ENCODE data around the gene SRP14. TPM values are rescaled to one million over a fixed set of nuclear protein-coding genes. Genes with fewer than 3 reads are reported as not detected.

Gene SRP14, protein sequence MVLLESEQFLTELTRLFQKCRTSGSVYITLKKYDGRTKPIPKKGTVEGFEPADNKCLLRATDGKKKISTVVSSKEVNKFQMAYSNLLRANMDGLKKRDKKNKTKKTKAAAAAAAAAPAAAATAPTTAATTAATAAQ
- 100 to 1,000 TPM; 115 to 128 (median 119) TPM for total RNA-seq
- total RNA-seq (2013), result 164 TPM
- total RNA-seq, result 68.8 to 197 (median 100) reads per million in 29 experiments

DNA sequence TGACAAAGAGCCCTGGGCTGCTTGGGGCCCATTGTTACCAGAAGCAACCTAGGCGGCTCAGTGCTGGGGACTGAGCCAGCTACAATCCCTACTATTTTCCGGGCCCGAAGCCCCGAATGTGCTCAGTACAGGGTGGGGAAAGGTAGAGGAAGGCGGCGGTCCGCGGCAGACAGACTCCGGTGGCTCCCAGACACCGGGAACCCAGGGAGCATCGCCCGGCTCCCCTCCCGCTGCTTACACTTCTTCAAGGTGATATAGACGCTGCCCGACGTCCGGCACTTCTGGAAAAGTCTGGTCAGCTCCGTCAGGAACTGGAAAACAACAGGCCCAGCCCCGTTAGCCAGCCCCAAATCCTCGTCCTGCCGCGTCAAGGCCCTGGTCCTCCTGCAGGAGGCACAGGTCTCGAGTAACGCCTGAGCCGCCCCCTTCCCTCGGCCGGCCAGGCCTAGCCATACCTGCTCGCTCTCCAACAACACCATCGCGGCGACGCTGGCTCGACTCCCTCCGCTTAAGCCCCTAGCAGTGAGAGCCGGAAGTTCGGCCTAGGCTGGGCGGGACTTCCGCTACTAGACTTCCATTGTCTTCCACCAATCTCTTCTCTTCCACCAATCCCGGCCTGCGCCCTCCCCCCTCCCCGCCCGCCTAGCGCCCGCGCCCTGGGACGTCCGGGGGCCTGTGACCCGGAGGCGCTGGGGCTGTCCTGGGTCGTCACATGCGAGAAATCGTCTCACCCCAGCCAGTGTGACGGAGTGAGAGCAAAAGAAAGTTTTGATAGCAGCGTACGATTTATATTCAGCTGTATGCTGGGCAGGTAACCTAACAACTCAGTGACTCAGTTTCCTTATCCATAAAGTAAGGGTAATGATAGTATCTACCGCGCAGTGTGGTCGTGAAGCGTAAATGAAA is at the start of gene SRP14:
Gene SRP14 (minus strand): TSS at position 544 of the 906 bp plus-strand sequence. CDS start 65 bp downstream, at position 479.
- peak within 1 kb of the TSS; percentile 96 to 100 (median 99) for H3K4me3 Mint-ChIP-seq
- Histone ChIP-seq H3K27me3 (replicated peaks in 1 of 2; ENCODE audit: control insufficient read depth in 2 of 2, extremely low read depth in 1 of 2, insufficient read depth in 2 of 2, low read length in 1 of 2) (no peaks in the 10 kb centered on the region), H3K9me3 (no peaks in the 10 kb centered on the region), H3K36me3 (ENCODE audit: control insufficient read depth in 2 of 2, extremely low read depth in 1 of 2, insufficient read depth in 1 of 2, low read length in 1 of 2) (peaks cover 0 to 37% of the 10 kb centered on the region in 2 donors), H3K4me3 (ENCODE audit: control insufficient read depth in 1 of 2, extremely low read depth in 1 of 2, low read length in 1 of 2) (peak within 1 kb of the TSS; percentile 74 to 98), H3K4me1 (ENCODE audit: control insufficient read depth in 1 of 2, extremely low read depth in 1 of 2, insufficient read depth in 2 of 2, low read length in 2 of 2) (peaks cover 16 to 24% of the 10 kb centered on the region in 2 experiments), H3K27ac (ENCODE audit: low read length) (peak within 1 kb of the TSS; percentile 90)
- ChIA-PET POLR2A (interaction anchor here in 1 of 2 donors (0.6 kb wide), 1 partner anchor 77 kb away, joined by 3 read pairs; no protein-coding TSS in a partner anchor), CTCF (interaction anchor here in 1 of 2 donors (0.6 to 1.0 kb wide), 7 partner anchors 8 to 236 kb away, joined by 3 to 7 read pairs (median 3); no protein-coding TSS in a partner anchor)
- under 1% methylated on average over 38 of the region's 59 CpGs for WGBS (ENCODE audit: insufficient coverage)
- DNase-seq (peak; percentile 83 to 95 (median 92)), ATAC-seq (replicated peaks in 1 of 4) (peak; percentile 96 to 98 (median 98))
- H3K4me1 Mint-ChIP-seq, result peaks cover 45 to 60% (median 50%) of the 10 kb centered on the region in 3 donors
- no peaks in the 10 kb centered on the region for H3K9me3 Mint-ChIP-seq
- peak within 1 kb of the TSS; percentile 98 for H3K27ac Mint-ChIP-seq
- H3K36me3 Mint-ChIP-seq, result peaks cover 33% of the 10 kb centered on the region
- H3K27me3 Mint-ChIP-seq, result no peaks in the 10 kb centered on the region

DNA sequence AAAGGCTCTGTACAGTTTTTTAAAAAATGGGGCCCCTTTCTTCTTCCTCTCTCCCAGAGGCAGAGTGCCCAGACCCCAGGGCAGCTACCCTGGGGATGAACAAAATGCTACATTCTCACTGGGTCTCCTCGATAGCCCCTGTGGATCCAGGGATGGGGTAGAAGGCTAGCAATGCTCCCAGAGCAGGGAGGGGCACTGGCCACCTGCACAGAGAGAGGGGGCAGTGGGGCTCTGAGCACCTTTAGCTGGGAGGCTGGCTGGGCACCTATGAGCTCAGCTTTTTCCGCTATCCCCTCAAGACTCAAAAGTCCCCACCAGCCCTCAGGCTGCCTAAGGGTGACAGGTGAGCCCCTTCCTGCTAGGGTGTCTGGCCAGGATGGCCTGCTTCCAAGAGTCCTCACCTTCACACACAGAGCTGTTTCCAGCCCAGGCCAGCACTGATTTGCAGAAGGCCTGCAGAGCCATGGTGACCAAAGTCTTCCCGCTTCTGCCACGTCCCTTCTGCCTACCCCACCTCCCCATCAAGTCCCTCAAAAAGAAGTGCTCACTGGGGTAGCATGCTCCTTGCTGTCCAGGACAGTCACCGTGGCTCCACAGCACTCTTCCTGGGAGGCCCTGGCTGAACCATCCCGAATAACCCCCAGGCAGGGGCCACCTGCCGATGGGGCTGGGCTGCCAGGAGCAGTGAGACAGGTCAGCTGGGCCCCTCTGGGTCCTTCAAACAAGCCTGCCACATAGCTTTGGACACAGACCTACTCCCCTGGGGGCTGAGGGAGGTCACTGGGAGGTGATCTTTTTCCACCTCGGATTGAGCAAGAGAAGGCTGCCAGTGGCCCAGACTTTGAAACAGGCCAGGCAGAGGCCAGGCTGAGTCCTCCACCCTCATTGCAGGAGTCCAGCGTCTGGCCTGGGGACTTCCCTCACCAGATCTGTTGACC is 49.3 kb upstream of the SRP14 start:
- H3K27me3 Mint-ChIP-seq, result peaks cover 9 to 29% of the 10 kb centered on the region in 2 donors
- Histone ChIP-seq H3K36me3 (ENCODE audit: control insufficient read depth in 2 of 2, extremely low read depth in 1 of 2, insufficient read depth in 1 of 2, low read length in 1 of 2) (peaks cover 0 to 3% of the 10 kb centered on the region in 2 donors), H3K4me1 (ENCODE audit: control insufficient read depth in 1 of 2, extremely low read depth in 1 of 2, insufficient read depth in 2 of 2, low read length in 2 of 2) (peaks cover 5 to 10% of the 10 kb centered on the region in 2 experiments), H3K27ac (ENCODE audit: low read length) (no peak overlapping the region), H3K4me3 (ENCODE audit: control insufficient read depth in 1 of 2, extremely low read depth in 1 of 2, low read length in 1 of 2) (no peak overlapping the region), H3K9me3 (no peaks in the 10 kb centered on the region), H3K27me3 (replicated peaks in 1 of 2; ENCODE audit: control insufficient read depth in 2 of 2, extremely low read depth in 1 of 2, insufficient read depth in 2 of 2, low read length in 1 of 2) (peaks cover 0 to 27% of the 10 kb centered on the region in 2 experiments)
- H3K4me3 Mint-ChIP-seq, result no peak overlapping the region
- no peaks in the 10 kb centered on the region for H3K9me3 Mint-ChIP-seq
- DNase-seq, result no peak
- H3K36me3 Mint-ChIP-seq, result no peaks in the 10 kb centered on the region
- H3K27ac Mint-ChIP-seq, result no peak overlapping the region
- WGBS (ENCODE audit: insufficient coverage), result 94% methylated on average over 6 of the region's 9 CpGs
- ChIA-PET CTCF (no interaction called here), POLR2A (interaction anchor here in 1 of 2 donors (0.7 kb wide), 1 partner anchor 46 kb away, joined by 5 read pairs; no protein-coding TSS in a partner anchor)
- no peak for ATAC-seq (replicated peaks in 1 of 4)
- H3K4me1 Mint-ChIP-seq, result peaks cover 4 to 5% (median 5%) of the 10 kb centered on the region in 3 donors

DNA sequence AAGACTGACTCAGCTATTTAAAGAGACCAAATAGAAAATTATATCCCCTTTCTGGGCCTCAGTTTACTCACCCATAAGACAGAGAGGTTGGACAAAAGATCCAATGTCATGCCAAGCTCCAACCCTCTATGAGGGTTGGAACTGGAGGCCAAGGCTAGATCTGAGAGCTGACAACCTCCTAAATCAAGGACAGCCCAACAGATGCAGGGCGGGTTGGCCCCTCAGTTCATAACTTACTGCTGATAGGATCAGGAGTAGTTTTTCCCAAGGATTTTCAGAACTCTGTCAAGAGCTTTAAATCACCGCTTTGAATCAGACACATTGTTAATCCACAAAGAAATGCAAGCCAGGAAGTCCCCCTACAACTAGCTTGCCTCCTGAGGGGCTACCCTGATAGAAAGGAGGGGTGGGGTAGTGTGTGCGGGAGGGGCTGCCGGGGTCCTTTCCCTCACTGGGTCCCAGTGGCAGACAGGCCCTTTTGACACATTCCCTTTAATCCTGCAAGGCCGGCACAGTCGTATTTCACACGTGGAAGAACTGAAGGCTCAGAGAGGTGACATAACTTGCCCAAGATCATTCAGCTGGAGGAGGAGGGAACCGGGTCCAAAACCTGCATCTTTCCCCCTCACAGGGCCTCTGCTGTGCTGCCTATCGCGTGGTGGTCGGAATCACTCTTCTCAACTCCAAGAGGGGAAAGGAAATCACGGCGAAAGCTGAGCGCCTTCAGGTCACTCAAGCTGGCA is 48.3 kb upstream of the SRP14 start:
- H3K36me3 ChIP-seq (ENCODE audit: control insufficient read depth in 2 of 2, extremely low read depth in 1 of 2, insufficient read depth in 1 of 2, low read length in 1 of 2), result peaks cover 0 to 3% of the 10 kb centered on the region in 2 donors
- no peaks in the 10 kb centered on the region for H3K9me3 ChIP-seq
- H3K27me3 ChIP-seq (replicated peaks in 1 of 2; ENCODE audit: control insufficient read depth in 2 of 2, extremely low read depth in 1 of 2, insufficient read depth in 2 of 2, low read length in 1 of 2), result peaks cover 0 to 37% of the 10 kb centered on the region in 2 experiments
- Mint-ChIP-seq H3K4me1 (peaks cover 5 to 14% (median 9%) of the 10 kb centered on the region in 3 donors), H3K4me3 (no peak overlapping the region), H3K36me3 (no peaks in the 10 kb centered on the region), H3K9me3 (no peaks in the 10 kb centered on the region), H3K27ac (no peak overlapping the region), H3K27me3 (peaks cover 9 to 38% of the 10 kb centered on the region in 2 donors)
- ATAC-seq (replicated peaks in 1 of 4) (no peak), DNase-seq (no peak)
- 68% methylated on average over 3 of the region's 14 CpGs for WGBS (ENCODE audit: insufficient coverage)
- H3K4me1 ChIP-seq (ENCODE audit: control insufficient read depth in 1 of 2, extremely low read depth in 1 of 2, insufficient read depth in 2 of 2, low read length in 2 of 2), result peaks cover 11 to 19% of the 10 kb centered on the region in 2 experiments
- no peak overlapping the region for H3K27ac ChIP-seq (ENCODE audit: low read length)
- ChIA-PET CTCF (no interaction called here), POLR2A (interaction anchor here in 1 of 2 donors (0.6 kb wide), 2 partner anchors 218 to 1496 kb away, joined by 3 to 6 read pairs; no protein-coding TSS in a partner anchor)
- H3K4me3 ChIP-seq (ENCODE audit: control insufficient read depth in 1 of 2, extremely low read depth in 1 of 2, low read length in 1 of 2), result no peak overlapping the region

DNA sequence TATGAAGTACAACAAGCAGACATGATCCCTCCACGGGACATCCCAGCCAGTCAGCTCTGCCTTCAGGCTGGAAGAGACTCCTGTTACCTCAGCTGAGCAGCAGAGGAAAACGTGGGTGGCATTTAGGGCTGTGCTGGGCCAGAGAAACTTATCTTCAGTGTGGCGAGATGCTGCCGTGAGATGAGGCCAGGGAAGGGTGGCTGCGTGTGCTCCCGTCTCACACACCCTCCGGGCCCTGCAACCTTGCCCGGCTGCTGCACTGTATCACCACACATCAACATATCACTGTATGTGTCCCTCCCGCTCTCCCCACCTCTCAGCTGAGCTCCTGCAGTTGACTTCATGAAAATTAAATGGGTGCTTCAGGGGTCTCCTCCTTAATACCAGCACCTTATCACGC is 46.3 kb upstream of the SRP14 start:
- Histone ChIP-seq H3K27me3 (replicated peaks in 1 of 2; ENCODE audit: control insufficient read depth in 2 of 2, extremely low read depth in 1 of 2, insufficient read depth in 2 of 2, low read length in 1 of 2) (peaks cover 0 to 44% of the 10 kb centered on the region in 2 experiments), H3K27ac (ENCODE audit: low read length) (no peak overlapping the region), H3K4me3 (ENCODE audit: control insufficient read depth in 1 of 2, extremely low read depth in 1 of 2, low read length in 1 of 2) (no peak overlapping the region), H3K4me1 (ENCODE audit: control insufficient read depth in 1 of 2, extremely low read depth in 1 of 2, insufficient read depth in 2 of 2, low read length in 2 of 2) (peaks cover 18 to 32% of the 10 kb centered on the region in 2 experiments), H3K9me3 (no peaks in the 10 kb centered on the region), H3K36me3 (ENCODE audit: control insufficient read depth in 2 of 2, extremely low read depth in 1 of 2, insufficient read depth in 1 of 2, low read length in 1 of 2) (no peaks in the 10 kb centered on the region)
- Mint-ChIP-seq H3K36me3 (no peaks in the 10 kb centered on the region), H3K4me1 (peaks cover 22 to 29% (median 26%) of the 10 kb centered on the region in 3 donors), H3K27me3 (peaks cover 14 to 51% of the 10 kb centered on the region in 2 donors), H3K27ac (no peak overlapping the region), H3K9me3 (no peaks in the 10 kb centered on the region), H3K4me3 (no peak overlapping the region)
- ATAC-seq (replicated peaks in 1 of 4) (no peak), DNase-seq (no peak)
- POLR2A ChIA-PET, result no interaction called here
- WGBS (ENCODE audit: insufficient coverage), result 45% methylated on average over 7 of the region's 10 CpGs
- CTCF ChIA-PET, result no interaction called here

DNA sequence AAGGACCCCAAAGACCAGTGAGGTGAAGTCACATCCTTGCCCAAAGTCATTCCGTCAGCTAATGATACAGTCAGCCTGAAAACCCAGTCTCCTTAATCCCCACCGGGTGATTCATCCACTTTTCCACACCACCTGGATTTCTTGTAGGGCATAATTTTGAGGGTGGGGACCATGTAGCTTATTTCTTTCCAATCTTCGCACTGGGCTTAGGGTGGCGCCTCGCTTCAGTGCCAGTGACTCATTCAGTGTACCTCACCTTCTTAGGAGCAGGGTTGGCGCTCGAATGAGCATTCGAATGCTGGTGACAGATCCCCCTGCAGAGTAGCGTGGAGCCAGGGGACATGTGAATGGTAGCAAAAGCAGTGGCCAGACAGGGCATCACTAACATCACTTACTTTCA is 45.7 kb upstream of the SRP14 start:
- H3K9me3 Mint-ChIP-seq, result no peaks in the 10 kb centered on the region
- H3K27me3 ChIP-seq (replicated peaks in 1 of 2; ENCODE audit: control insufficient read depth in 2 of 2, extremely low read depth in 1 of 2, insufficient read depth in 2 of 2, low read length in 1 of 2), result peaks cover 0 to 44% of the 10 kb centered on the region in 2 experiments
- no peak overlapping the region for H3K4me3 ChIP-seq (ENCODE audit: control insufficient read depth in 1 of 2, extremely low read depth in 1 of 2, low read length in 1 of 2)
- ATAC-seq (replicated peaks in 1 of 4) (no peak), DNase-seq (no peak)
- H3K4me1 Mint-ChIP-seq, result peaks cover 22 to 29% (median 29%) of the 10 kb centered on the region in 3 donors
- H3K36me3 ChIP-seq (ENCODE audit: control insufficient read depth in 2 of 2, extremely low read depth in 1 of 2, insufficient read depth in 1 of 2, low read length in 1 of 2), result no peaks in the 10 kb centered on the region
- H3K4me3 Mint-ChIP-seq, result no peak overlapping the region
- H3K27ac ChIP-seq (ENCODE audit: low read length), result no peak overlapping the region
- 98% methylated on average over 6 of the region's 9 CpGs for WGBS (ENCODE audit: insufficient coverage)
- H3K27me3 Mint-ChIP-seq, result peaks cover 14 to 51% of the 10 kb centered on the region in 2 donors
- H3K27ac Mint-ChIP-seq, result no peak overlapping the region
- H3K9me3 ChIP-seq, result no peaks in the 10 kb centered on the region
- H3K4me1 ChIP-seq (ENCODE audit: control insufficient read depth in 1 of 2, extremely low read depth in 1 of 2, insufficient read depth in 2 of 2, low read length in 2 of 2), result peaks cover 18 to 32% of the 10 kb centered on the region in 2 experiments
- POLR2A ChIA-PET, result interaction anchor here in 1 of 2 donors (0.5 kb wide), 1 partner anchor 17 kb away, joined by 5 read pairs; no protein-coding TSS in a partner anchor
- no peaks in the 10 kb centered on the region for H3K36me3 Mint-ChIP-seq
- CTCF ChIA-PET, result no interaction called here

Data from T-cell (primary cell).